ENCODE data around the gene MTG2. TPM values are rescaled to one million over a fixed set of nuclear protein-coding genes. Genes with fewer than 3 reads are reported as not detected.
"Not testable (repeated sequence)": the region's sequence is repeated elsewhere in the genome, so short reads cannot be mapped to it uniquely, and the experiment has no call there.

MTG2 gene
- total RNA-seq, 1 donor from 2014 or later = 33.4 TPM

DNA sequence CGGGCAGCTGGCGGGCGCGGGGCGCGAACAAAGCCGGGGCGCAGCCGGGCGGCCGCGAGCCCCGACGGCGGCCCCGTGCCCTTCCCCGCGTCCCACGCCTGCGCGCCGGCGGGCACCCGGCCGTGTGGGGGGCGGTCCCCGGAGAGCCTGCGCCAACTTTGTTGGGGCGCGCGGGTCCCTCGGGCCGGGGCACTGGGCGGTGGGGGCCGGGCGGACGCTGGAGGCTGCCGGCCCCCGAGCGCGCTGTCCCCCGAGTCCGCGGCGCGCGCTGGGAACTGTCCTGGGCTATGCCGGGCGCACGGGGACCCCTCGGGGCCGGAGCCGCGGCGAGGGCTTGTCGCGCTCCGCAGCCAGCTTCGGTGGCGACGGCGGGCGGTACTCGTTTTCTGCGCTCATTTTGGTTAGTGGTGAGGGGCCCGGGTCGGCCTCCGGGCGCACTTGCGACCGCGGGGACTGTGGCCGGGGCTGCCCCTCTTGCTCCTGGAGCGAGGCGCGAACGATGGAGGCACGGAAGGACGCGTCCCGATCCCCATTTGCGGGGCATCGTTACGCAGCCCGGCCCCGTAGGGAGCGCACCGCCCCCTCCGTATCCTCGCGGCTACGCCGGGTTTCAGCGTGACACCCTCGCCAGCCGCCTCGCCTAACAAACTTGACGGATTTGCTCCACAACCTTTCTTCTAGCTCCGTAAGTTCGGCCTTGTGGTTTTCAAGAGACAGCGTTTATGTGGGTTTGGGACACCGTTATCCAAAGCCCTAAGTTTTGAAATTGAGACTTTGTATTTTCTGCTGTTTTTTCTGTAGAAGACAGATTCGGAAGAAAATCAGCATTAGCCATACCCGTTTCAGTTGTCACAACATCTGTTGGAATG, 38.6 kb upstream of the MTG2 start:
- intact Hi-C loops (cut with micrococcal nuclease) = loop anchor here (1.0 to 5.0 kb wide), 5 partner anchors 22 to 158 kb away; partner anchors contain the start of genes ADRM1, LSM14B, MTG2 and OSBPL2

DNA sequence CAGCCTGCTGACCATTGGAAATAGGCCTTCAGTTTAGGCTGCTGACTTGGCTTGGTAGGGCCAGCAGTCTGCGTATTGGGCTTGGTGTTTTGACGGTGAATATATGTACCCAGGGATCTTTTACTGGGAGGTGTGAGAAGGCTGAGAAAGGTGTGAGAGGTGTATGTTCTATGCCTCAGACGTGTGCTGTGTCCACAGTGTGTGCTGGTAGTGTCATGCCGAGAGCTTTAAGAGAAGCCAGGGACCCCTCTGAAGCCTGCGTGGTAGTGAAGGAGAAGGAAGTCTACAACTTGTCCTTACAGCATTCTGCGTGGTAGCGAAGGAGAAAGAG, 37.2 kb upstream of the MTG2 start:
- intact Hi-C loops (cut with micrococcal nuclease) = no loop called here

DNA sequence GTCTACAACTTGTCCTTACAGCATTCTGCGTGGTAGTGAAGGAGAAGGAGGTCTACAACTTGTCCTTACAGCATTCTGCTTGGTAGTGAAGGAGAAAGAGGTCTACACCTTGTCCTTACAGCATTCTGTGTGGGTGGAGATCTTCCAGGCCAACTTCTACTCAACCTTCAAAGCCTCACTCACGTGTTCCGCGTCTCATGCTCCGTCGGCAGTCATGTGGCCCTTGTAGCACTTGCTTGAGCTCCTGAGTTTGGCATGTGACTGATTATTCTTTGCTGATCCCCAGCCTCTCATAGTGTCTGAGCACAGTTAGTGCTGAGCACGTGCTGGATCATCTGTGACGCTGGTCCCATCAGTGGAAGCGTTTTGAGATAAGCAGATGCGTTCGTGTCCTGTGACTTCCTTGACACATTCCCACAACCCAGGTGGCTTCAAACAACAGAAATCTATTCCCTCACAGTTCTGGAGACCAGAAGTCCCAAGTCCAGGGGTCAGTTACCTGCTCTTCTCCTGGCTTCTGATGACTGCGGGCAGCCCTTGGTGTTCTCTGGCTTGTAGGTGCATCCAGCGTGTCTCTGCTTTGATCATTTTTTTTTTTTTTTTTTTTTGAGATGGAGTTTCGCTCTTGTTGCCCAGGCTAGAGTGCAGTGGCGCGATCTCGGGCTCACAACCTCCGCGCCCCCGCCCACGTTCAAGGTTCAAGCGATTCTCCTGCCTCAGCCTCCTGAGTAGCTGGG, 36.6 kb upstream of the MTG2 start:
- intact Hi-C loops (cut with micrococcal nuclease) = no loop called here

DNA sequence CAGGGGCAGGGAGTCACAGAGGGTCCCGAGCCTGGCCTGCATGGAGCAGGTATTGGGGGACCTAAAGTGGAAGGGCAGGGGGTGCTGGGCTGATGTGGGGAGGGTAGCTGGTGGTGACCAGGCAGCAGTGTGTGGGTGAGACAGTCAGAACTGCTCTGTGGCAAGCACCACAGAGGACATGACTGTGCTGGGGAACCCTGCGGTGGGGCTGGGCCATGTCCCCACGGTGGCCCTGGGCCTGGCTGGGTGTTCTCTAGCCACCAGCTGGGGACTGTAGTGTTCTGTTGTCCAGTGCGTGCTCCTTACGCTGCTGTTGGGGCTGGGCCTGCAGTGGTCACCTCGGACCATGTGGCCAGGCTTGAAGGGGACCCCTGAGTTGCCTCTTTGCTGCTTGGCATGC, 35.7 kb upstream of the MTG2 start:
- intact Hi-C loops (cut with micrococcal nuclease) = no loop called here

DNA sequence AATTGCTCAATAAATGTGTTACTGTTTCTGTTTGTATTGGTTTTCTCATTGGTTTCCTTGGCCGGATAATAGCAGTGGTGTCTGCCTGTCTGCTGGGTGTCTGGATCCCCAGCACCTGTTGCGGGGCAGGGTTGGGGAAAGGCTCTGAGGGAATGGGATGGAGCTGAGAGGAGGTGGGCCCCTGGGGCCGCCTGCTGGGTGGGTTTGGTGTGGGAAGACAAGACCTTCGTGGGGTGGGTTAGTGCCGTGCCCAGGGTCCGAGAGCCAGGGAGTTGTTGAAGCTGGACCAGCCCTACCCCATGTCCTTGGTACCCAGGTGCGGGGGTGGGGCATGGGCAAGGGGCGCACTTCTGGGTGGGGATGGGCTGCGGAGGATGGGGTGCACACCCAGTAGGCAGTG, 35.3 kb upstream of the MTG2 start:
- intact Hi-C loops (cut with micrococcal nuclease) = no loop called here

DNA sequence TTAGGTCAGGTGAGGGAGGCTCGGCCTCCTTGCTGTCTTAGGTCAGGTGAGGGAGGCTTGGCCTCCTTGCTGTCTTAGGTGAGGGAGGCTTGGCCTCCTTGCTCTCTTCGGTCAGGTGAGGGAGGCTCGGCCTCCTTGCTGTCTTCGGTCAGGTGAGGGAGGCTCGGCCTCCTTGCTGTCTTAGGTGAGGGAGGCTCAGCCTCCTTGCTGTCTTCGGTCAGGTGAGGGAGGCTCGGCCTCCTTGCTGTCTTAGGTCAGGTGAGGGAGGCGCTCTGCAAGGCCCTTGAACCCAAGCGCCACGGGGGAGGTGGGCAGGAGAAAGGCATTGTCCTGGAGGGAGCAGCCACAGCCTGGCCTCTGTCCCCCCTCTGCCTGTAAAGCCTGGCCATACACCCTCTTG, 34.4 kb upstream of the MTG2 start:
- intact Hi-C loops (cut with micrococcal nuclease) = not testable (repeated sequence)

DNA sequence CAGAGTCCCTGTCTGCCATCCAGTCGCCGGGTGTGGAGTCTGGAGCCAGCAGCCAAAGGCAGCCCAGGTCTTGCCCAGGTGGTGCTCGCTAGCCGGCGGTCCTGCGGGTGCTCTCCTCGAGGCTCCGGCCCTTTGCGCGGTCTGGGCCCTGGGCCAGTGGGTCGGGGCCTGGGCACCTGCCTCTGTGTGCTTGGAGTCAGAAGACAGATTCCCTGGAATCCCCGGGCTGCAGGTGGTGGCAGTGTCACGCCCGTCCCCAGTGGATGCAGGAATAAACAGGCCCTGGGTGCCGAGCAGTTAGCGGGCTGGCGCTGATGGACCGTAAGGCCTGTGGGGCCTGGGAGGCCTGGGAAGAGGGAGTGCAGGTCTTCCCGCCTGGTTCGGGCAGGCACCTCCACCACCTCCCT, 33.9 kb upstream of the MTG2 start:
- intact Hi-C loops (cut with micrococcal nuclease) = no loop called here

DNA sequence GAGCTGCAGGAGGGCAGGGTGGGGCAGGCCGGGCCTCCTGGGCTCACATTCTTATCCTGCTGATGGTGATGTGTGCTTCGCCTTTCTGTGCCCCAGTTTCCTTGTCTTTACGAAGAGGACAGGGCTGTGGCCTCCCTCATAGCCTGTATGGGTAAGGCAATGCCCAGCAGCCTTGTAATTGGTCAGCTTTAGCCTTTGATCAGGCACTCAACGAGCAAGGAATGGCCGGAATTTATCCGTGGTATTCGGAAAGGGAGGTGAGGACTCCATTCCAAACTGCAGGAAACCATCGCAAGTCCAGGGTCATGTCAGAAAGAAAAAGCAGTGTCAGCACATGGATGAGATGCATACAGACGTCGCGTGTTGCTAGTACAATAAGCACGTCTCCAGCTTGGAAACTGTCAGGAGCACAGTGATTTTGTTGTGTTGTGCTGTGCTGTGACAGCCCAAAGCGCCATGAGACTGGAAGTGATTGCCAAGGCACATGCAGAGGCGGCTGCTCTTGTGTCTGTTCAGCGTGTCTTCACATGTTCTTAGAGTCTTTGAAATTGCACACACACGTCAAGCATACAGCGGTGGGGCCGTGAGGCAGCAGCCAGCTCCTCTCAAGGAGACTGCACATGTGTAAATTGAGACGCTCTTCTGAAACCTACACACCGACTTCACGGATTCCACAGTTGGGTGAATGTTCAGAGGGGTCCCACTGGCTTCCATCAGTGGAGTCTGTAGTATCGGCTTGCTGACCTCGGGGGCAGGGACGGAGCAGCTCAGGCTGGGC, 33.1 kb upstream of the MTG2 start:
- intact Hi-C loops (cut with micrococcal nuclease) = no loop called here

DNA sequence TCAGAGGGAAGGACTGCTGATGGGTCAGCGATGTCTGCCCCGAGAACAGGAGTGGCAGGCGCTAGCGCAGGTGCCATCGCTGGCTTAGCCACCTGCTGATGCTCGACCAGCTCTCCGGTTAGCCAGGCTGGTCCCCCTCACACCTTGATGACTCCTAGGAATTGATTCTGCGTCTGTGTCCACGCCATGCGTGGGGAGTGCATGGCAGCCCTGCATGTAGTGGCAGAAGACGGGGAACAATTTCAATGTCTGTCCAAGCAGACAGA, 32.6 kb upstream of the MTG2 start:
- intact Hi-C loops (cut with micrococcal nuclease) = no loop called here

DNA sequence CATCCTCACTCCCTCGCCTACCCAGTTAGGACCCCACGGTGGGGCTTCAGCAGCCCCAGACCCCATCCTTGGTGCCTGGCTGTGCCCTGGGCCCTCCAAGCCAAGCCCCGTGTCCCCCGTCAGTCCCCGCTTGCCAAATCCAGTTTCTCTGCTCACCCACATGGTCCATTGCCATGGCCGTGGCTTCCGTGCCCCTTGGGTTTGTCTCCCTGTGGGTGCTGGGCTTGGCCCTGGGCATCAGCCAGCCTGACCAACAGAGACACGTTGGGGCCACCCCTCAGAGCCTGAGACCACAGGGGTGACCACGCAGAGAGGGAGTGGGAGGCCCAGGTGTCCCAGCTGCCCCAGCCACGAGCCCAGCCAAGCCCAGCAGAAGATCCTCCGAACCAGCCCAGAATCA, 31.6 kb upstream of the MTG2 start:
- intact Hi-C loops (cut with micrococcal nuclease) = no loop called here

DNA sequence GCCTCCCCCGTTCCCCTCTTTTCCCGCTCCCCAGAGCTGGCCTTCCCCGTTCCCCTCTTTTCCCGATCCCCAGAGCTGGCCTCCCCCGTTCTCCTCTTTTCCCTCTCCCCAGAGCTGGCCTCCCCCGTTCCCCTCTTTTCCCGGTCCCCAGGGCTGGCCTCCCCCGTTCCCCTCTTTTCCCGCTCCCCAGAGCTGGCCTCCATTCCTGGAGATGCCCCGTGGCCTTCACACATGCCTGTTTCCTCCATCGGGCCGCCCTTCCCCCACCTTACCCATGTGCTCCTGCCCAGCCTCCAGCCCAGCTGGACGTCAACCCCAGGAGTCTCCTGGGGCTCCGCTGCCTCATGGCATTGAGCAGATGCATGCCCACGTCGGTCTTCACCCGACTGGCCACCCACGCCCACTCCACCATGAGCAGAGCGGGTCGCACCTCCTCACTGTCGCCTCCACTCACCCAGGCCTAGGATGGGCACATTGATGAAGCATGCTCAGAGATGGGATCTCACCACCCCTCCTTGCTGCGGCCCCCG, 30.9 kb upstream of the MTG2 start:
- intact Hi-C loops (cut with micrococcal nuclease) = no loop called here

DNA sequence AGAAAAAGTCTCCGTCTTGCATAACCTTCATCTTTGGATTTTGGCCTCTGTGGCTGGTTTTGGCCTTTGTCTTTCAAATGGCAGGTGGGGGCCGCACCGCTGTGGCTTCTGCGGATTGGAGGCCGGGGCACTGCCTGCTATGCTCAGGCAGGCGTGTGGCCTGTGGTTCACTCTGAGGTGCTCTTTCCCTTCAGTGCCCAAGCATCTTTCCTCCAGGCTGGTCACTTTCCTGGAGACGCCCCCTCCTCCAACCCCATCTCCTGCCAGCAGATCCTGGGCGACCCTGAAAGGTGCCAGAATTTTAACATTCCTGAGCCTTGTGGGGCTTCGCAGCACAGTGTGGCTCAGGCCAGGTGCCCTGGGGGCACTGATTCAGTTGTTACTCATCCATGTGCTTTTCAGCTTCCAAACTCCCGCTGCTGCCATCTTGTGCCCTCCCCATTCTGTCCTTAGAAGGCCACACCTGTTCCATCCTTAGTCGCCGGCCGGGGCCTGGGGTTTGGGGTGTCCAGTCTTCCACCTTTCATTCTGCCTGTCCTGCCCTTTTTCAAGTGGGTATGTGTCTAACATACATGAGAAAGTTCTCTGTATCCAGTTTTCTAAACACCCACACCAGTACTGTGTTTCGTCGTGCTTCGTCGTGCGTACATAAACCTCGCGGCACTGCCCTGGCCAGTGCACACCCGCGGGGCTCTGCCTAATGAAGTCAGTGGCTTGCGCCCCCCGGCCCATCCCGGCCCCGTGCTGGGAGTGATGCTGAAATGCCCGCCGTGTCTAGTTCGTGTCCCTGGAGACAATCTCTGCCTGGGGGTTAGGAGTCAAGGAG, 27.2 kb upstream of the MTG2 start:
- intact Hi-C loops (cut with micrococcal nuclease) = loop anchor here (2.0 kb wide), 1 partner anchor 145 kb away; no protein-coding TSS in a partner anchor

DNA sequence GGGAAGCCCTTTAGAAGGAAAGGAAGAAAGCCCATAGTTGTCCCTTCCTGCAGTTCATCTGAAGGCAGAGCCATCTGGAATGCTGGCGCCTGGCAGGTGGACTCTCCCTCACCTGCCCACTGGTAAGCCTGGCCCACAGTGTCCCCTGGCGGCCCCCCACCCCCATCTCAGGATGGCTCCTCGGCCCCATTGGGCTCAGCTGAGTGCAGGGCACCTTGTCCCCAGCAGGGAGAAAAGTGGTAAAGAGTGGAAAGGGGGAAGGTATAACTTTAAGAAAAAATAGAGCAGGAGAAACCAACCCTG, 26.6 kb upstream of the MTG2 start:
- intact Hi-C loops (cut with micrococcal nuclease) = loop anchor here (2.0 kb wide), 1 partner anchor 145 kb away; no protein-coding TSS in a partner anchor

DNA sequence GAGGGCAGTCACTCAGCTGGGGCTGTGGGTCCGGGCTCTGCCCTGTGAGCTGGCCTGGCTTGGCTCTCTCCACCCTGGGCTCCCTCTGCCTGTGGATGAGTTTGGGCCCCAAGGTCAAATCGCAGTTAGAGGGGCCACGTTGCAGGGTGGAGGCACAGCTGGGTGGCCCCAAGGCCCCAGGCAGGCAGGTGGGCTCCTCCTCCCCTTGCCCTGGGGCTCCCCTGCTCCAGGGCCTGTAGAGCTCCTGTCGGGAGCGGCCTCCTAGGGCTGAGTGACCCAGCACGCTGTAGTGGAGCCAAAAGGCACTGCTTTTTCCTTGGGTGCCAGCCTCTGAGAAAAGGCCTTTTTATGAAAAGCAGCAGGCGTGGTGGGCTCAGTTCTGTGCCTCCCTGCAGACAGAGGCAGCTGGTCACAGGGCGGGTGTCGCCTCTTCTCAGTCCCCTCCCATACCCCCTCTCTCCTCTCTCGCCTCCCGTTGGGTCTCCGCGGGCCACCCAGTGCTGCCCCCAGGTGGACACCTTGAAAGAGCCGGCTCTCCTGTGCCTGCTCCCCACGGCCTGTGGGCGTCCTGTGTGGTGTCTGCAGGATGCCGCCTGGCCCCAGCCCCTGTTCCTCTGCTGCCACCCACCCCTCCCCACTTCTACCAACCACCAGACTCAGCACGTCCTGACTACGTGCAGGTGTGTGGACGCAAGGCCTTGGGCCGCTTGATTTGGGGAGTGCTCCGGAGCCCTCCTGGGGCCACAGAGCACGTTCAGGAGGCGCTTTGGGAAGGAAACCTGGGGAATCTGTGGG, 26.0 kb upstream of the MTG2 start:
- intact Hi-C loops (cut with micrococcal nuclease) = loop anchor here (2.0 kb wide), 1 partner anchor 146 kb away; no protein-coding TSS in a partner anchor

DNA sequence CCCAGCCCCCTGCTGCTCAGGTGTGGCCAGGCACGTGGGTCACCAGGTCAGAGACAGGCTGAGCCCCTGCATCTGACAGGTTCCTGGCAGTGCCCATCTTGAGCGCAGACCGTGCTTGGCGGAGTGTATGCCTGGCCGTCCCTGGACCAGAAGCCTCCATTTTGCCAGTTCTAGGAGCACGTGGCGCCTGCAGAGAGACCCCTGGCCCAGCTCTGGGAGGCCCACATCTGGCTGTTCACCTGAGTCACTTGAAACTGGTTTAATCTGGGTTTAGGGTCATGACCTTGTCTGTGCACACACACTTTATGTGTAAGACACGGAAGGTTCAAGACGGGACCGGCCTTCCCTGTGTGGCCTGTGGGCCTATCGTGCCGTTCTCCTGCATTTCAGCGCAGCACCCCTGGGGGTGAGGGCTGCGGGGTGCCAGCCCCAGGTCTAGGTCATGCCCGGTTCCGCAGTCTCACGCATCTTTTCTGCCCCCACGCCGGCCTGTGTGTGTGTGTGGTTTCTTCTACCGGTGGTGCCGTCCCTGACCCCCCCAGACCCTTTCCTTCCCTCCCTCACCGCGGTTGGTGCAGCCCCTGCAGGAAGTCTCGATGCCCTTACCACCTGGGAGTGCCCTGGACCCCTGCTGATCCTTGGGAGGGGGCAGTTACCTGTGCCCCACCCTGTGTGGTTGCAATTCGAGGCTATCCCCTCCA, 25.3 kb upstream of the MTG2 start:
- intact Hi-C loops (cut with micrococcal nuclease) = loop anchor here (2.0 kb wide), 1 partner anchor 147 kb away; no protein-coding TSS in a partner anchor

DNA sequence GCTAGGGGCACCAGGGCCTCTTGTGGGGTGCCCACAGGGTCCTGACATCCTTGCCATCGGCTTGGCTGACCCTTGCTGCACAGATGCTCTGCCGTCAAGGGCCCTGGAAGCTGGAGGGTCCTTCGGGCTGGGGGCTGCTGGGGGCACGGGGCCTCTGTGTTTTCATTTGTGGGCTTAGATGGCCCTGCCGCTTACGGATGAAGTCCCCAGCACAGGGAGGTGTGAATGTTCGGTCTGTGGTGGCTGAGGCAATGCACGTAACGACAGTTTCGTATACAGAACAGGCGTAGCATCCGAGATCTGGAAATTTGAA, 24.8 kb upstream of the MTG2 start:
- intact Hi-C loops (cut with micrococcal nuclease) = no loop called here

DNA sequence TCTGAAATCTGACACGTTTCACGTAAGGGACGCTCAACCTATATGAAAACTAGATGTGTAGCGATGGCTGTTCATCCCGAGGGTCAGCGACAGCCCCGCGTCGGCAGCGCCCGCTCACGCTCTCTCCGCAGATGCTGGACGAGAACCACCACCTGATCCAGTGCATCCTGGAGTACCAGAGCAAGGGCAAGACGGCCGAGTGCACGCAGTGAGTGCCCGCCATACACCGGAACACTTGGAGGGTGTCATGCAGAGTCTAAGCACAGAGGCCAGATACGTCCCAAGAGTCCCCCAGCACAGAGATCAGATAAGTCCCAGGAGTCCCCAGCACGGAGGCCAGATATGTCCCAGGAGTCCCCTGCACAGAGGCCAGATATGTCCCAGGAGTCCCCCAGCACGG, 24.3 kb upstream of the MTG2 start:
- intact Hi-C loops (cut with micrococcal nuclease) = no loop called here

DNA sequence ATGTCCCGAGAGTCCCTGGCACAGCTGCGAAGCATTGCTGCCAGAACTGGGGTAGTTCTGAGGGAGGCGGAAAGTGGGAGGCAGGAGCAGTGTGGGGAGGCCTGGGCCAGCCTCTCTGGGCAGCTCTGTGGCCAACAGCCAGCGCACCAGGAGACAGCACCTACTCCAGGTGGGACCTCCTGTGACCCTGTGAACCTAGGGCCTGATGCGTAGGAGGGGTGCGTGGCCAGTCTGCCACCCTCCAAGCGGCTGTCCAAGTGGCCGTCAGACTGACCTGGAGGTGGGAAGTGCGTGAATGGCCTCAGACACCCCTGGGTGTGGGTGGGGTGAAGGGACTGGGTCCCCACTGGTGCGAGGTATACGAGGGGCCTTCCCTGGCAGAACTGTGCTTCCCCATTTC, 23.8 kb upstream of the MTG2 start:
- intact Hi-C loops (cut with micrococcal nuclease) = no loop called here

DNA sequence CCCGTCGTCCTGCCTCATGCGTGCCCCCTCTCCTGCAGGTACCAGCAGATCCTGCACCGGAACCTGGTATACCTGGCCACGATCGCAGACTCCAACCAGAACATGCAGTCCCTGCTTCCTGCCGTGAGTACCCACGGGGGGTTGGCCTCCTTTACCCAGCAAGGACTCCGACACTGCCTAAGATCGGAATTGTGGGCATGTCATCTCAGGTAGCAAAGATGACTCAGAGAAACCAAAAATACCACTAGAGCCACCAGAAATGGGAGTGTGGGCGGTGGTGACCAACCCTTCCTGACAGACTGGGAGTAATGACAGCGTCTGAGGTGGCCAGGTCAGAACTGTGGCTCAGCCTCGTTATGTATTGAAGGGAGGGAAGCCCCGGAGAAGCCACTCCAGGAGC, 23.0 kb upstream of the MTG2 start:
- intact Hi-C loops (cut with micrococcal nuclease) = no loop called here

DNA sequence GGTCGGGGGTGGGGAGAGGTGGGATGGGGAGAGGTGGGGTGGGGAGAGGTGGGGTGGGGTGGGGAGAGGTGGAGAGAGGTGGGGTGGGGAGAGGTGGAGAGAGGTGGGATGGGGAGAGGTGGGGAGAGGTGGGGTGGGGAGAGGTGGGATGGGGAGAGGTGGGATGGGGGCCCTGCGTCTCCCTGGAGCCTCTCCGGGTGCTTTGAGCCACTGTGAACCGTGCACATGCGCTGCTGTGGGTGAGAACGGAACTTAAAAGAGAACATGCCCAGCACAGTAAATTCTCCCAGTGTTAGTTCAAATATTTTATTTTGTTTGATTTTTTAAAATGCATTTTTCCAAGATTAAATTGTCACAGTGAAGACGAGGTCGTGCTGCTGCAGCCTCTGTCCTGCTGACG, 22.6 kb upstream of the MTG2 start:
- intact Hi-C loops (cut with micrococcal nuclease) = no loop called here
